Ammon's horn (tissue), 1 donor: ENCODE measurements around the gene TSPAN33.
"Not testable (repeated sequence)": the region's sequence is repeated elsewhere in the genome, so short reads cannot be mapped to it uniquely, and the experiment has no call there.

ENCODE experiments used
- DNase-seq: peaks from one replicate; pipeline ENCODE4 v3.0.0-alpha.2; 2016; ENCODE audit warnings: low spot score

Gene TSPAN33

DNA sequence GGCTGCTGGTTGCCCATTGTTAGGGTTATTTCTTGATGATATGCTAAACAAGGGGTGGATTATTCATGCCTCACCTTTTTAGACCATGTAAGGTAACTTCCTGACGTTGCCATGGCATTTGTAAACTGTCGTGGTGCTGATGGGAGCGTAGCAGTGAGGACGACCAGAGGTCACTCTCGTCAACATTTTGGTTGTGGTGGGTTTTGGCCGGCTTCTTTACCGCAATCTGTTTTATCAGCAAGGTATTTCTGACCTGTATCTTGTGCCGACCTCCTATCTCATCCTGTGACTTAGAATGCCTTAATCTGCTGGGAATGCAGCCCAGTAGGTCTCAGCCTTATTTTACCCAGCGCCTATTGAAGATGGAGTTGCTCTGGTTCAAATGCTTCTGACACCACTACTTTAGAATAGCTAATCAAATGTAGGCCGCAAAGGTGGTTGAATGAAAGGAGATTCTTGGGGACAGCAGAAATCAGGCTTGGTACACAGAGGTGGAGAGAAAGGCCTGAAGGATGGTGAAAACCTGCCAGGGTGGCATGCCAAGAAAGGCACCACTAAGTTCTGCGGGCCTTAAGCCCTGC is 26.0 kb downstream of the TSPAN33 start:
- no peak for DNase-seq

DNA sequence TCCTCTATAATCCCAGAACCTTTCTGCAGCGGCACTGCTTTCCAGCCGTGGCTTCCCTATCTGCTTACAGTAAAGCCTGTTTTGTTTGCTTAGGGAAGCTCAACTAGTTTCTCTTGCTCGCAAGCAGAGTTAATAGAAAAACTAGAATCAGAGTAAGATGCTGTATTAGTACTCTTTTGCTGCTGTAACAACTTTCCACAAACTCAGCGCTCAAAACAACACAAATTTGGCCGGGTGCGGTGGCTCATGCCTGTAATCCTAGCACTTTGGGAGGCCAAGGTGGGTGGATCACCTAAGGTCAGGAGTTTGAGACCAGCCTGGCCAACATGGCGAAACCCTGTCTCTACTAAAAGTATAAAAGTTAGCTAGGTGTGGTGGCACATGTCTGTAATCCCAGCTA is 29.4 kb downstream of the TSPAN33 start:
- DNase-seq: not testable (repeated sequence)

DNA sequence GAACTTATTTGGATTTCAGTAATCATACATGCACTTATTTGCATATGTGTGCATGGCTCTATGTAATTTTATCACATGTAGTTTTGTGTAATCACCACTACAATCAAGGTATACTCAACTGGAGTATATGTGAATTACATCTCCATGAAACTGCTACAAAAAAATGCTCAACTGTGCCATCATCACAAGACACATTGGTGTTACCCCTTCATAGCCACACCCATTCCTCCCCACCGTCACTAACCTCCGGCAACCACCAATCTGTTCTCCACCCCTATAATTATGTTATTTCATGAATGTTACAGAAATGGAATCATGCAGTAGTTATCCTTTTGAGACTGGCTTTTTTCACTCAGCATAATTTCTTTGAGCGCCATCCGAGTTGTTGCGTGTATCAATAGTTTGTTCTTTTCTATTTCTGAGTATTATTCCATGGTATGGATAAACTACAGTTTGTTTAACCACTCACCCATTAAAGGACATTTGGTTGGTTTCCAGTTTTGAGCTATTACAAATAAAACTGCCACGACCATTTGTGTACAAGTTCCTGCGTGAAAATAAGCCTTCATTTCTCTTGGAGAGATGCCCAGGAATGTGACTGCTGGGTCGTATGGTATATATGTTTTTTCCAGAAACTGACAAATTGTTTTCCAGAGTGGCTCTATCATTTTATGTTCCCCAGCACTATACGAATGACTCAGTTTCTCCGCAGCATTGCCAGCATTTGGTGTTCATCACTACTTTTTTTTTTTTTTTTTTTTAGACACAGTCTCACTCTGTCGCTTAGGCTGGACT is 32.6 kb downstream of the TSPAN33 start:
- DNase-seq: no peak

DNA sequence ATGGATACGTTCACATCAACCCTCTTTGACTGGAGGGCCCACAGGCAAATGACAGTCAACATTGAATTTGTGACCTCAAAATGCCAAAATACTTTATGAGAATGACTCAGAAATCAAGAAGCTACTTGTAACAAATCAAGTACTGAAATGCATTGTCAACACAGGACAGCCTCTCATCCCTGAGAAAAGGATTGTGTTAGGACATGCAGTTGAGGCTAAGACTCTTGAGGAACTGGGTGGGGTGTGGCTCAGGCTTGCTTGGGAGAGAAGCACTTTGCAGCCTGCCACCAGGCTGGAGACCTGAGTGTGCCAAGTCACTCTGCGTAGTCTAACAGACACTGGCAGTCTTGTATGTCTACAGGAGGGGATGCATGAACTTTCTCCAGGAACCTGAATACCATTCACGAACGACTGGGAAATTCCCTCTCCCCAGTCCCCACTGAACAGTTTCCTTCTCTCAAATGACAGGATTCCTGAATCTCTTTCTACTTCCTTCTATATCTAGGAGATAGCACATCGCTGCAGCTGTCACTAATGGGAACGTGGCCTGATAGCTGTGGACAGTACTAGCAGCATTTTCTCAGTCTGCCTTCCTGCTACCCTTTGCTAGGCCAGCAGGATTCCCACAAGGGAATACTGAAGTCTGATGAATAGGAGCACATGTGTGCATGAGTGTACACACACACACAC is 40.6 kb downstream of the TSPAN33 start:
- no peak for DNase-seq

DNA sequence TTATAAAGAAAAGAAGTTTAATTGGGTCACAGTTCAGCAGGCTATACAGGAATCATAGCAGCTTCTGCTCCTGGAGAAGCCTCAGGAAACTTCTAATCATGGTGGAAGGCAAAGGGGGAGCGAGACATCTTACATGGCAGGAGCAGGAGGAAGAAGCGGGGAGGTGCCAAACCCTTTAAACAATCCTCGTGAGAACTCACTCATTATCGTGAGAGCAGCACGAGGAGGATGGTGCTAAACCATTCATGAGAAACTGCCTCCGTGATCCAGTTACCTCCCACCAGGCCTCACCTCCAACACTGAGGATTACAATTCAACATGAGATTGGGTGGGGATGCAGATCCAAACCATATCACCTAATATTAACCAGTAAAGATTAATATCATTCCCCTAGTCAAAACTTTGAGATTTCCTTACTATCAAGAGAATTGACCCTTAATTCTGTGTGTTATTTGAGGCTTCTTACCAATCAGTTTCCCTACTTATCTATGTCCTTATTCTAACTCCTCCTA is 42.3 kb downstream of the TSPAN33 start:
- DNase-seq: no peak

DNA sequence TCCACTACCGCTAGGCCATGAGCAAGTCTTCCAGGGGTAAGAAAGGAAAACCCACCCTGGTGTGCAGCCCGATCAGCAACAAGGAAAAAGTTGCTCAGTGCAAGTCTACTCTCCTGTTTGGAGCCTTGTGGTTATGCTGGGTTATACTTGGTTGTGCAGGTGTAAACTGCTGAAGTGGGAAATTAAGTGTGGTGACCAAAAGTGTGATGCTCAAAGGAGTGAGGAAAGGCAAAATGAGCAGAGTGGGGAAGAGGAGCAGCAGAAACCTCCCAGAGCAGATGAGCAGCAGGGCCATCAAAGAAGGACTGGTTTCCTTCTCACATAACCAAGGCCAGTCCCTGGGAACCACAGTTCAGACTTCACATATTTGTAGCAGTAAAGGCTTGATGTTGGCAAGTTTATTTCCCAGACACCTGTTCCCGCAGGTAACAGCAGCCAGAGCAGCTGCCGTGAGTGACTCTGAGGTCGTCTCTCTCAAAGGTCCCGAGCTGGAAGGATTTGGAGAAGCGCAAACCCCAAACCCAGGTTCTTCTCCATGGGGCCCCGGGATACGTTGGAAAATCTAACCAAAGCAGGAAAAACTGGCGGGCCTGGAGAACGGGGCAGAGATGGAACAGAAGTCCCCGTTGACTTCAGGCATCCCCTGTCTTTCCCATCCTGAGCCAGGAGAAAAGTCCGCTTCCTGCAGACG is 43.3 kb downstream of the TSPAN33 start:
- DNase-seq: no peak

DNA sequence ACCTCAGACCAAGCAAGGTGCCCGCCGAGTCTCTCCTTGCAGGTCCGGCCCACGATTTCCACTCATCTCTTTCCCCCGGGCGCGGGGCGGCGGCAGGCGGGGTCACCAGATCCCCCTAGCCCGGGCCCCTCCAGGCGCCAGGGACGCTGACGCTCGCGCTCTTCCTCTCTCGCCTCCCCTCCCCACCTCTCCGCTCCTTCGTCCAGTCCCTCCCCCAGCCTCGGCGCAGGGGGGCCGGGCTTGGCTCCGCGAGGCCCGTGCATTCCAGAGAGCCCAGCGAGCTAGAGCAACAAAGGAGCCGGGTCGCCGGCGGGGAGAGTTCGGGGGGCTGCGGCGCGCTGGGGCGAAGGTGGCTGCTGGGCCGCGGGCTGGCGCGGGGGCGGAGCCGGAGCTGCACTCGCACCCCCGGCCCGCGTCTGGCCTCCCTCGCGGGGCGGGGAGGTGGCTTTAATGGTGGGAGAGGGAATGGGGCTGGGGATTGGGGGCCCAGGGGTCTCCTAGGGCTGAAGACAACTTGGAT is 43.9 kb downstream of the TSPAN33 start, which contains the start of gene SMO:
Gene SMO (plus strand): TSS at position 262 of the 520 bp plus-strand sequence. CDS start 519 bp downstream, outside the sequence.
- no peak for DNase-seq

DNA sequence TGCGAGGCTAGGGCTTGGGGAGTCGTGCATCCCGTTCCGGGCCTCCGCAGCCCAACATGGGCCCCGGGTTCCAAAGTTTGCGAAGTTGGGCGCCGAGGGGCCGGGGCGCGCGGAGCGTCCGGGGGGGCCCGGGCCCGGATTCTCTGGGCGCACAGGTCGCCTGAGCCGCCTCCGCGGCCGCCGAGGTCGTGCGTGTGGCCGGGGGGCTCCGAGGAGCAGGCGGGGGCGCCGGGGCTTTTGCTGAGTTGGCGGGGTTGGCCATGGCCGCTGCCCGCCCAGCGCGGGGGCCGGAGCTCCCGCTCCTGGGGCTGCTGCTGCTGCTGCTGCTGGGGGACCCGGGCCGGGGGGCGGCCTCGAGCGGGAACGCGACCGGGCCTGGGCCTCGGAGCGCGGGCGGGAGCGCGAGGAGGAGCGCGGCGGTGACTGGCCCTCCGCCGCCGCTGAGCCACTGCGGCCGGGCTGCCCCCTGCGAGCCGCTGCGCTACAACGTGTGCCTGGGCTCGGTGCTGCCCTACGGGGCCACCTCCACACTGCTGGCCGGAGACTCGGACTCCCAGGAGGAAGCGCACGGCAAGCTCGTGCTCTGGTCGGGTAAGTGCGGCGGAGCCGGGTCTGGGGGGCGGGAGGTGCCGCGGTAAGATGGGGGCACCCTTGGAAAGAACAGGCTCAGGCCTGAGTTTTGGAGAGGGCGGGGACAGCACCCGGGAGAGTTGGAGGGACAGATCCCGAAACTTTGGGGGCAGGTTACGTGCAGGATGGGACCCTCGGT is 44.6 kb downstream of the TSPAN33 start:
- DNase-seq: no peak

DNA sequence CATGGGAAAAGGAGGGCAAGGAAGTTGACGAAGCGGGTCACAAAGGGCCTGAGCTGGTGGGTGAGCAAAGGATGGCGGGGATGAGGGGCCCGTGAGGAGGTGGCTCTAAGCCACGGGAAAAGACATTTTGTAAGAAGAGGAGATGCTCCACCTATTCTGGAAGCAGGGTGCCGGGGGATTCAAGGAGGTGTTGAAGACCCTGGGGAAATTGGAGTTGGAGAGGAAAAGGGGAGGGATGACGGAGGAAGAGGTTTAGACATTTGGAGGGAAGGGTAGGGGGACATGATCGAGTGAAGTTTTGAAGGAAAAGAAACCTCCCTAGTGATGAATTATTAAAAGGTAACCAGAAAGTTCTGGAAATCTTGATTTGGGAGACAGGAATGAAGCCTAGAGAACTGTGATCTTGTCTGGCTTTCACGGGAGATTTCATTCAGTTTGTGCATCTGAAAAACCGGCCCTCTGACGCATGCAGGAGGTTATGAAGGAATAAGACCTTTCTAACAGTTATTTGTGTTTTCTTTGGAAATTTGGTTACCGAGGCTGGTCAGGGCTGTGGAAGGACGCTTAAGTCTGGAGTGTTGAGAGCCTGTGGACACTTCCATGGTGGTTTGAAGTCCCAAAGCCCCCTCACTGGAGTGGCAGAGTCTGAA is 45.3 kb downstream of the TSPAN33 start:
- no peak for DNase-seq

DNA sequence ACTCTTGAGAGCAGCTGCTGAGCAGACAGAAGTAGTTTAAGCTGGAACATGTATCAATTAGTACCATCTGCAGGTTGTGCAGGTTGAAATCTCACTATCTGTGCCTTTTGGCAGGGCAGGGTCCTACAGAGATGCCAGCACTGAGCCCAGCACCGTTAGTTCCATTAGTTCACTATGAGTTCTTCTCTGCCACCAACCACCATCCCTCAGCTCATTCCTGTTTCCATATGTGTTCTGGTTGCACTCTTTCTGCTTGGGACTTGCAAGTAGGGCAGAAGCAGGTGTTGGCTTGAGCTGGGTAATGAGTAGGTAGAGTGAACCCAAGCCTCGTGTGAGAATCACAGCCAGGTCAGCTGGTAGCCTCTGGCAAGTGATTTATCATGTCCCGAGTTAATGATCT is 46.8 kb downstream of the TSPAN33 start:
- no peak for DNase-seq

DNA sequence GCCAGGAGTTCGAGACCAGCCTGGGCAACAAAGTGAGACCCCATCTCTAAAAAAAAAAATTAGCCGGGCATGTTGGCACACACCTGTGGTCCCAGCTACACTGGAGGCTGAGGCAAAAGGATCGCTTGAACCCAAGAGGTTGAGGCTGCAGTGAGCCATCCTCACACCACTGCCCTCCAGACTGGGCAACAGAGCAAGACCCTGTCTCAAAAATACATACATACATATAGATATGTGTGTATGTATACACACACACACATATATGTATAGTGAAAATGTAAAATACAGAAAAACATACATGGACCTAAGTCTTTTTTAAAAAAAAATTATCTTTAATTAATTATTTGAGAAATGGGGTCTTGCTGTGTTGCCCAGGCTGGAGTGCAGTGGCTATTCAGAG is 49.4 kb downstream of the TSPAN33 start:
- no peak for DNase-seq

DNA sequence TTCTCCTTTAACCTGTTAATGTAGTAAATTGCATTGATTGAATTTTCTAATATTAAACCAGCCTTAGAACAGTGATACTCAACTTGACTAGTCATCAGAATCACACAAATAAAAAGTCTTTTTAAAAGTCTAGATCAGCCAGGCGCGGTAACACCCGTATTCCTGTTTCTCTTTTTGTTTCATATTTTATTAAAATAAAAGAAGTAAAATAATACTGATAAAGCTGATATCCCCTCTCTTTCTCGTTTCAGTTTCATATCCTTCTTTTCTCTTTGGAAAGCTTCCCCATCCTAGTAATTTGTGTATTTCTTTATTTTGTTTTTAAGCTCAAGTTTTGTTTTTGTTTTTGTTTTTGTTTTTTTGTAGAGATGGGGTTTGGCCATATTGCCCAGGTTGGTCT is 53.3 kb downstream of the TSPAN33 start:
- no peak for DNase-seq

DNA sequence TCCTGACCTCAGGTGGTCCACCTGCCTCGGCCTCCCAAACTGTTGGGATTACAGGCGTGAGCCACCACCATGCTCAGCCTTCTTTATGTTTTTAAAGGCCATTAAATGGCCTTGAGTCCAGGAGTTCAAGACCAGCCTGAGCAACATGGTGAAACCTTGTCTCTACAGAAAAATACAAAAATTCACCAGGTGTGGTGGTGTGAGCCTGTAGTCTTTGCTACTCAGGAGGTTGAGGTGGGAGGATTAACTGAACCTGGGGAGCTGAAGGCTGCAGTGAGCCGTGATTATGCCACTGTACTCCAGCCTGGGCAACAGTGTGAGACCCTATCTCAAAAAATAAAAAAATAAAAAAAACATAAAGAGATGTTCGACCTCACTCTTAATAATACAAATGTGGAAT is 54.9 kb downstream of the TSPAN33 start:
- DNase-seq: no peak

DNA sequence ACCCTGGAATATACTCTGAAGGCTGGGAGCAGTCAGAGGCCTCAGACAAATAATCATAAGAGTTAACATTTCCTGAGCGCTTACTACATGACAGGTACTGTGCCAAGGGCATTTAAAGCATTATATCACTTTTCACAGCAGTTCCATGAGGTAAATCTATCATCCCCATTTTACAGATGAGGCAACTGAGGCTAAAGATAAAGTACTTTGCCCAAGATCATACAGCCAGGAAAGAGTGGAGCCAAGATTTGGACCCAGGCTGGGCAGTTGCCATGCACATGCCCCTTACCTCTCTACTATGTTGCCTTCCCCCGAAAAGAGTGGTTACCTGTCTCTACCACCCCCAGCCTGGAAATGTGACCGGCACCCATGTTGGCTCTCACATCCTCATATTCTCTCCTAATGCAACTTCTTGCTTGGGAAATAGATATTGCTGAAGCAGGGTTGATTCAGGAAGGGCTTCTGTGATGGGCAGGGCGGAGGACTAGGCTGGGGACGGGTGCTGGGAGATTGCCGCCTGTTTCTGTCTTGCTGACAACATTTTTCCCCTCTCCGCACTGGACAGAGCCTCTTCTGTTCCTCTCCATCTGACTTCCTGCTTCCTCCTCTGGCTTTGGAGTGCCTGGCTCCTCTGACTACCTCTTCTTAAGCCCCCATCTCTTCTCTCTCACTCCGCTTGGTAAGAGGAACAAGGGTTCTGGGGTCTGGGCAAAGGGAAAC is 57.7 kb downstream of the TSPAN33 start:
- DNase-seq: no peak

DNA sequence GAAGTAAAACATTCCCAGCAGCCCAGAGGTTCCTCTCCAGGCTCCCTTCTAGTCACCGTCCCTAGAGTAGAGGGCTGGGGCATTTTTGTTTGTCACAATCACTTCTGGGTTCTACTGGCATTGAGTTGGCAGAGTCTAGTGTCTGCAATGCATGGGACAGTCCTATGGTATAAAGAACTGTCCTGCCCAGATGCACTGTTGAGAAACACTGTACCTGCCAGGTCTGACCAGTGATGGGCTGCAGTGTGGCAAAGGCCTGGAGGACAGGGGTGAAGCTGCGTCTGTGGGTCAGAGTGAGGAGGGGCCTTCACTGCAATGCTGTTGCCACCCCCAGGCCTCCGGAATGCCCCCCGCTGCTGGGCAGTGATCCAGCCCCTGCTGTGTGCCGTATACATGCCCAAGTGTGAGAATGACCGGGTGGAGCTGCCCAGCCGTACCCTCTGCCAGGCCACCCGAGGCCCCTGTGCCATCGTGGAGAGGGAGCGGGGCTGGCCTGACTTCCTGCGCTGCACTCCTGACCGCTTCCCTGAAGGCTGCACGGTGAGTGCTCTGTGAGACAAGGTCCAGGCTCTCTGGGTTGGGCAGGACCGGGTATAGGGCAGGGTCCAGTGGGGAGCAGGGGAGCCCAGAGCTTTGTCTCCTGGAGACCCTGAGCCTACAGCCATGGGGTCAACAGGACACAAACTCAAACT is 58.7 kb downstream of the TSPAN33 start:
- DNase-seq: no peak

DNA sequence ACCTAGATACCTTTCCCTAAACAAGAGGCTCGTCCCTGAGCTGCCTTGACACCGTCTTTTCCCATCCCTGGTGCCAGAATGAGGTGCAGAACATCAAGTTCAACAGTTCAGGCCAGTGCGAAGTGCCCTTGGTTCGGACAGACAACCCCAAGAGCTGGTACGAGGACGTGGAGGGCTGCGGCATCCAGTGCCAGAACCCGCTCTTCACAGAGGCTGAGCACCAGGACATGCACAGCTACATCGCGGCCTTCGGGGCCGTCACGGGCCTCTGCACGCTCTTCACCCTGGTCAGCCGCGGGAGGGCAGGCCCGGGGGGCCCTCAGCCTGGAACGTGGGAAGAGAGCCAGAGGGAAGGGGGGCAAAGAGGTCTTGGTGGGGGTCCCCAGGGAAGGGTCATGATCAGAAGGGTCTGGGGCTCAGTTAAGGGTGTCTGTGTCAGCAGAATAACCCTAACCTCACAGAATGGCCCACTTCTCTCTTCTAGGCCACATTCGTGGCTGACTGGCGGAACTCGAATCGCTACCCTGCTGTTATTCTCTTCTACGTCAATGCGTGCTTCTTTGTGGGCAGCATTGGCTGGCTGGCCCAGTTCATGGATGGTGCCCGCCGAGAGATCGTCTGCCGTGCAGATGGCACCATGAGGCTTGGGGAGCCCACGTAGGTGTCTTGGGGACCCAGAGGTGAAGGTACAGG is 60.8 kb downstream of the TSPAN33 start:
- DNase-seq: no peak

DNA sequence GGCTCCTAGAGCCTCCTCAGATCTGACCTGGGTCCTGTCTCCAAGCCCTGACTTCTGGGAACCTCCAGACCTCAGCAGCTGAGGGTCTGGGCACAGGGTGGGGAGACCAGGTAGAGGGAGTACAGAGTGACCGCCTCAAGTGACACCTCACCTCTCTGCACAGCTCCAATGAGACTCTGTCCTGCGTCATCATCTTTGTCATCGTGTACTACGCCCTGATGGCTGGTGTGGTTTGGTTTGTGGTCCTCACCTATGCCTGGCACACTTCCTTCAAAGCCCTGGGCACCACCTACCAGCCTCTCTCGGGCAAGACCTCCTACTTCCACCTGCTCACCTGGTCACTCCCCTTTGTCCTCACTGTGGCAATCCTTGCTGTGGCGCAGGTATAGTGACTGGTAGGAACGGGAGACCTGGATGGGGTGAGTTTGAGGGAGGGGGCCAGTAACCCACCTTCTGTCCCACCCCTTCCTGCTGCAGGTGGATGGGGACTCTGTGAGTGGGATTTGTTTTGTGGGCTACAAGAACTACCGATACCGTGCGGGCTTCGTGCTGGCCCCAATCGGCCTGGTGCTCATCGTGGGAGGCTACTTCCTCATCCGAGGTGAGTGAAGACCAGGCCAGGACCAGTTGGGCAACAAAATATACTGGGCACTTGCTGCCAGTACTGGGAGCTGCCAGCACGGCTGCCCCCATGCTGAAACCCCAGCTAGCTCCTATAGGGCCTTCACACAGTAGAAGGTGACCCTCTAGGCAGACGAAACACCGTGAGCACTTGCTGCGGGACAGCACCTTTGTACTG is 61.7 kb downstream of the TSPAN33 start:
- DNase-seq: no peak

DNA sequence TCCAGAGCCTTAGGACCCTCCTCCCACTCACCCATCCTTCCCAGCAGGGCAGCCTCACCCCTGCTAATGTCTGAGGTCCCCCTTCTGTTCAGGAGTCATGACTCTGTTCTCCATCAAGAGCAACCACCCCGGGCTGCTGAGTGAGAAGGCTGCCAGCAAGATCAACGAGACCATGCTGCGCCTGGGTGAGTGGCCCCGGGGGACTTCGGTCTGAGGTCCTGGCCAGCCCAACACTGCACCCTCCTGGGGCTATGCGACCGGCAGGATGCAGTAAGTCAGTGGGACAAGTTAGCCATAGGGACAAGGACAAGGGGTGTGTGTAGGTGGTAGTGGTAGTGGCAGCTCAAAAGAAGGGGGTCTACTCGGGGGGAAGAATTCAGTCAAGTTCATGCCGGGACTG is 64.2 kb downstream of the TSPAN33 start:
- no peak for DNase-seq
